GM12878 (cell line): ENCODE measurements around the gene ATF6. TPM values are rescaled to one million over a fixed set of nuclear protein-coding genes. Genes with fewer than 3 reads are reported as not detected.

Source experiments
- ATAC-seq: fragments of 200-7000 bp; cut with Tn5 transposase; 3 replicates; pipeline ENCODE4 v1.9.1; 2020; ENCODE audit warnings: mild to moderate bottlenecking, moderate library complexity
- BruUV-seq: library from RNA; stranded (reverse); fragments of 400-500 nt; replicated peaks from 2 replicates; lab custom pipeline; 2021; lab: Mats Ljungman, UMichigan
- CTCF ChIA-PET: fragments of 300-600 bp; sonication (Branson Sonifier 250); formaldehyde crosslinking; extraction: SDS; loops from one replicate; lab custom pipeline; 2021; ENCODE audit warnings: inconsistent platforms; lab: Yijun Ruan, JAX
- POLR2A ChIA-PET: fragments of 350-600 bp; formaldehyde crosslinking; extraction: SDS; loops from one replicate; lab custom pipeline; 2021; ENCODE audit warnings: inconsistent platforms; lab: Charles Lee
- RAD21 ChIA-PET: fragments of 300-600 bp; sonication (Branson Sonifier 250); formaldehyde crosslinking; loops from one replicate; lab custom pipeline; 2023; ENCODE audit warnings: antibody characterized with exemption; ENCODE audit not compliant: unreplicated experiment; lab: Charles Lee
- SMC1A ChIA-PET: fragments of 300-600 bp; sonication (Branson Sonifier 250); formaldehyde crosslinking; loops from one replicate; lab custom pipeline; 2023; ENCODE audit not compliant: unreplicated experiment, uncharacterized antibody; lab: Charles Lee
- DNase-seq: peaks from one replicate; pipeline ENCODE4 v3.0.0-alpha.2; 2011; ENCODE audit warnings: low read depth, low spot score
- FAIRE-seq: peaks from 3 replicates; lab custom pipeline; 2011; peaks lifted over from hg19 to GRCh38; lab: Jason Lieb, UNC
- H2AFZ ChIP-seq: 2 replicates; pipeline ENCODE4 v1.6.0; 2011; ENCODE audit warnings: low read depth, low read length, control low read depth; ENCODE audit not compliant: control insufficient read depth
- H3K27ac ChIP-seq: 2 replicates; pipeline ENCODE4 v1.5.1; 2011; ENCODE audit warnings: control low read depth; ENCODE audit not compliant: control insufficient read depth, insufficient read depth
- H3K27me3 ChIP-seq, 2 experiments: replicated peaks in 1 of 2; 2 replicates each; pipeline versions ENCODE4 v1.6.0 to v1.6.1; 2011; ENCODE audit warnings: low read length in 1 of 2; ENCODE audit not compliant: control insufficient read depth in 2 of 2, insufficient read depth in 2 of 2
- H3K36me3 ChIP-seq, 2 experiments: 2 replicates each; pipeline ENCODE4 v1.5.1; 2011; ENCODE audit warnings: low read length in 1 of 2; ENCODE audit not compliant: control insufficient read depth in 2 of 2, insufficient read depth in 2 of 2
- H3K4me1 ChIP-seq: 2 replicates; pipeline ENCODE4 v1.6.1; 2011; ENCODE audit warnings: mild to moderate bottlenecking, low read length, moderate library complexity, mixed read lengths; ENCODE audit not compliant: control insufficient read depth, insufficient read depth
- H3K4me2 ChIP-seq: 2 replicates; pipeline ENCODE4 v1.6.0; 2011; ENCODE audit warnings: control low read depth; ENCODE audit not compliant: control insufficient read depth, insufficient read depth
- H3K4me3 ChIP-seq: fragments of 200-600 bp; sonication (generic); 2 replicates; pipeline ENCODE4 v1.5.1; 2016
- H3K79me2 ChIP-seq: 2 replicates; pipeline ENCODE4 v1.6.0; 2011; ENCODE audit warnings: low read length; ENCODE audit not compliant: control insufficient read depth, insufficient read depth
- H3K9ac ChIP-seq: 2 replicates; pipeline ENCODE4 v1.8.0; 2011; ENCODE audit warnings: low read length, control low read depth, mixed read lengths; ENCODE audit not compliant: control insufficient read depth, insufficient read depth
- H3K9me3 ChIP-seq: replicated peaks from 3 replicates; pipeline ENCODE4 v1.5.1; 2011; ENCODE audit warnings: mild to moderate bottlenecking, low read length; ENCODE audit not compliant: control insufficient read depth, insufficient read depth
- H4K20me1 ChIP-seq: 2 replicates; pipeline ENCODE4 v1.6.0; 2011; ENCODE audit not compliant: control insufficient read depth, insufficient read depth
- EED ChIP-seq: sonication (generic); IDR thresholded peaks from 2 replicates; pipeline ENCODE4 v1.6.1; 2016; ENCODE audit warnings: antibody characterized with exemption, low read depth
- KLF5 ChIP-seq: fragments of 450-650 bp; IDR thresholded peaks from 2 replicates; pipeline ENCODE4 v1.6.1; 2014; ENCODE audit warnings: mild to moderate bottlenecking; ENCODE audit not compliant: partially characterized antibody
- MEF2A ChIP-seq: IDR thresholded peaks from 2 replicates; pipeline ENCODE4 v1.6.1; 2011; ENCODE audit warnings: low read depth, mild to moderate bottlenecking, low read length, moderate library complexity; ENCODE audit not compliant: insufficient read depth
- POLR2AphosphoS2 ChIP-seq: IDR thresholded peaks from 2 replicates; pipeline ENCODE4 v1.6.1; 2011; ENCODE audit warnings: low read depth, mild to moderate bottlenecking, low read length, improper control_type of control experiment, moderate library complexity
- SMC3 ChIP-seq: IDR thresholded peaks from 2 replicates; pipeline ENCODE4 v1.6.1; 2011; ENCODE audit warnings: low read length, improper control_type of control experiment, borderline replicate concordance
- SPI1 ChIP-seq: IDR thresholded peaks from 2 replicates; pipeline ENCODE4 v1.6.1; 2011; ENCODE audit warnings: low read depth, mild to moderate bottlenecking, low read length, moderate library complexity, borderline replicate concordance; ENCODE audit not compliant: insufficient read depth
- SREBF2 ChIP-seq: IDR thresholded peaks from 2 replicates; pipeline ENCODE4 v1.6.1; 2012; ENCODE audit warnings: mild to moderate bottlenecking, low read length
- ZBED1 ChIP-seq: IDR thresholded peaks from 2 replicates; pipeline ENCODE4 v1.6.1; 2016; ENCODE audit warnings: borderline replicate concordance
- ZNF274 ChIP-seq: IDR thresholded peaks from one replicate; pipeline ENCODE4 v1.8.0; 2011; ENCODE audit not compliant: insufficient read length, insufficient read depth
- WGBS: methylation state at CpG from one replicate; pipeline ENCODE4 v1.1.6; 2016; ENCODE audit warnings: low lambda C conversion rate; ENCODE audit not compliant: insufficient replicate concordance, insufficient coverage; ENCODE audit errors: missing lambda C conversion rate; 5-methylcytosine and 5-hydroxymethylcytosine counted together
- in situ Hi-C: fragments of 300-500 bp; cut with MboI; formaldehyde crosslinking; loops from 9 replicates; pipeline ENCODE4 v1.14.3; 2018; ENCODE audit warnings: mixed read lengths
- intact Hi-C: fragments of 100-400 bp; cut with micrococcal nuclease; formaldehyde crosslinking; loops from one replicate; pipeline ENCODE4 v1.14.2; 2022; ENCODE audit not compliant: unreplicated experiment
- polyA plus RNA-seq, 11 experiments: library from polyadenylated mRNA; depleted of rRNA in 4 of 11; unstranded in 6 of 11; stranded (reverse) in 5 of 11; fragments of >200 nt; fragmentation: Nextera tagmentation in 4 of 11; fragmentation: Illumina TruSeq in 1 of 11; extraction: Ambion mirVana in 4 of 11; extraction: Trizol in 1 of 11; gene quantifications; 1 replicate in 1 of 11; 2 replicates in 10 of 11; pipeline versions ENCODE4 v1.2.1 to v1.2.3, GENCODE V29; 2011 to 2016; ENCODE audit warnings: inconsistent platforms in 2 of 11, missing spikeins in 2 of 11, low read depth in 1 of 11
- total RNA-seq, 4 experiments: library from RNA; depleted of rRNA in 3 of 4; stranded (reverse); fragments of >200 nt in 3 of 4; fragmentation: Illumina TruSeq in 1 of 4; extraction: Trizol in 1 of 4; gene quantifications; 2 replicates each; pipeline versions ENCODE4 v1.2.1 to v1.2.3, GENCODE V29; 2013 to 2021
- TF ChIP-seq, protein P1 (sequence below): IDR thresholded peaks from 2 replicates; pipeline ENCODE4 v1.6.1; 2011; ENCODE audit warnings: borderline replicate concordance, low read depth, mild to moderate bottlenecking, moderate library complexity, low read length; ENCODE audit not compliant: insufficient read depth, poor library complexity, severe bottlenecking
- TF ChIP-seq, protein P2 (sequence below): fragments of 450-650 bp; IDR thresholded peaks from 2 replicates; pipeline ENCODE4 v1.6.1; 2017; ENCODE audit warnings: low read depth, mild to moderate bottlenecking, moderate library complexity
- TF ChIP-seq, protein P3 (sequence below): fragments of 450-650 bp; formaldehyde crosslinking; IDR thresholded peaks from 2 replicates; pipeline ENCODE4 v1.4.0; 2022; ENCODE audit warnings: mild to moderate bottlenecking, moderate library complexity

ATF6 gene
- total and polyA plus RNA-seq, 10 of the 15 experiments (the other 5 are each of a cell fraction or from before 2014, with no cell fraction given) = 7.8 to 24.3 (median 14.7) TPM

DNA sequence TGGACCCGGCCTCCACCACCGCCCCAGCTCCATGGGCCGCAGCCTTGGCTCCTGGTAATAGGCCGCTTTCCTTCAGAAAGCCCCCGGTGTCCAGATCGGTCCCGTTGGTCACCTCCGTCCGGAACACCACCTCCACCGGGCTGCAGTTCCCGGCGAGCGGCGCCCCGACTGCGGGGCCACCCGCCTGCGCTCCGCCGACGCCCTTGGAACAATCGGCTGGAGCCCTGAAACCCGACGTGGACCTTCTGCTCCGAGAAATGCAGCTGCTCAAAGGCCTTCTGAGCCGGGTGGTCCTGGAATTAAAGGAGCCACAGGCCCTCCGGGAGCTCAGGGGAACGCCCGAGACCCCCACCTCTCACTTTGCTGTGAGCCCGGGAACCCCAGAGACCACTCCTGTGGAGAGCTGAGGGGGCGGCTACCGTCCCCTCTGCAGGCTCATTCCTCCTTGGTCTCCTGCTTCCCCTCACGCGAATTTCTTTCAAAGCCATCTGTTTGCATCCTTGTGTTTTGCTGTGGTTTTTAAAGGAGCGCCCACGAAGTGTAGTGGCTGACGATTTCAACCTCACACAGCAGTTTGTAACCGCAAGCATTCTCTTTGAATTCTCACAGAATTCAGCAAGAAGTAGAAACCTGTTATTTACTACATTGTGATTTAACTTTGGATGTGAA lies 38.7 kb upstream of the ATF6 start (continued):
- TF ChIP-seq EED (peak; percentile 34; the same call in 1 of the 2 replicates), MEF2A (0 out of 2 replicates have a peak, but pooled peaks have one; percentile 4)

DNA sequence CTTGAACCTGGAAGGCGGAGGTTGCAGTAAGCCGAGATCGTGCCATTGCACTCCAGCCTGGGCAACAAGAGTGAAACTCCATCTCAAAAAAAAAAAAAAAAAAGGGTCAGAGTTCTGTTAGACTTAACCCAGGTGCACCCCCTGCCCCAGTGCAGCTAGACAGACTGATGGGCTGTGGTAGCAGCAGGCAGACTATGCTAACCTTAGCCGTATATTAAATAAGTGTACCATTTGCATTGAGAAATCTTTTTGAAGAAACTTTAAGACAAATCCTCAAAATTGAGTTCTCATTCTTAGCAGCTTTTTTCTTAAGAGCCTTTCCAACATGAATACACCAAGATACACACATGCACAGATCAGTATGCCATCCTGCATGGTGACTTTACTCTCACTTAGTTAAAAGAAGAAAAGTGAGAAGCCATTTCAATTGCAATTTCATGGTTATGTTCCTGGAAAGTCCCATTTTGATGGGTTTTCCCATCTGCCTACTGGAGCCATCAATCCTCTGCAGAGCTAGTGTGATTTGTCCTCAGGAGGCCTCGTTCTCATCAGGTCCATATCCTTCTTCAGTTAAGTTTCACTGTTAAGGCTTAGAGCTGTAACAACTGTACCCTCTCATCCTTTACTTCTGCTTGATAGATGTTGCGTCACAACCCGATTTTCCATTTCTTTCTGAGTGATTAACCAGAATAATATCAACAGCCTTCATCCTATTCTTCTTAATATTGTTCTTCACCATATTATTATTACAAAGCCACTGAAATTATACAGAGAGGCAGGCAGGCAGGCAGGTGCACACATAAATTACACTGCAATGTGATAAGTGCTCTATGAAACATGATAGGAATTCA lies 37.5 kb upstream of the ATF6 start:
- Histone ChIP-seq H3K36me3 (no peaks in the 10 kb centered on the region), H3K27me3 (no peaks in the 10 kb centered on the region), H4K20me1 (no peaks in the 10 kb centered on the region), H3K4me3 (0 out of 2 replicates have a peak overlapping the region, but pooled peaks have one; percentile 3), H3K4me2 (peak overlapping the region; percentile 57; the same call in 1 of the 2 replicates), H3K79me2 (peaks cover 12% of the 10 kb centered on the region), H3K4me1 (peaks cover 34% of the 10 kb centered on the region), H3K9ac (no peak overlapping the region), H2AFZ (no peak overlapping the region), H3K9me3 (no peaks in the 10 kb centered on the region), H3K27ac (peak overlapping the region; percentile 84)
- ChIA-PET SMC1A (interaction anchor here (0.9 to 6.4 kb wide), 6 partner anchors 9 to 24 kb away, joined by 3 to 84 read pairs (median 16); partner anchors contain the start of gene FCRLA), POLR2A (interaction anchor here (0.6 to 4.6 kb wide), 4 partner anchors 8 to 696 kb away, joined by 4 to 34 read pairs (median 10); partner anchors contain the start of gene FCRLA), RAD21 (interaction anchor here (0.9 to 6.1 kb wide), 3 partner anchors 10 to 21 kb away, joined by 4 to 85 read pairs (median 32); partner anchors contain the start of gene FCRLA), CTCF (interaction anchor here (1.2 to 16.4 kb wide), 4 partner anchors 11 to 241 kb away, joined by 3 to 262 read pairs (median 47); partner anchors contain the start of gene FCRLA)
- intact Hi-C loops = no loop called here
- DNase-seq (no peak), ATAC-seq (no peak), FAIRE-seq (no peak)
- no TSS peak for BruUV-seq
- WGBS = 60% methylated on average over 7 of the region's 7 CpGs
- in situ Hi-C loops = no loop called here
- no peak for TF ChIP-seq POLR2AphosphoS2
- no peak for TF ChIP-seq ZNF274
- TF ChIP-seq ZBED1 = no peak
- TF ChIP-seq, protein P1, sequence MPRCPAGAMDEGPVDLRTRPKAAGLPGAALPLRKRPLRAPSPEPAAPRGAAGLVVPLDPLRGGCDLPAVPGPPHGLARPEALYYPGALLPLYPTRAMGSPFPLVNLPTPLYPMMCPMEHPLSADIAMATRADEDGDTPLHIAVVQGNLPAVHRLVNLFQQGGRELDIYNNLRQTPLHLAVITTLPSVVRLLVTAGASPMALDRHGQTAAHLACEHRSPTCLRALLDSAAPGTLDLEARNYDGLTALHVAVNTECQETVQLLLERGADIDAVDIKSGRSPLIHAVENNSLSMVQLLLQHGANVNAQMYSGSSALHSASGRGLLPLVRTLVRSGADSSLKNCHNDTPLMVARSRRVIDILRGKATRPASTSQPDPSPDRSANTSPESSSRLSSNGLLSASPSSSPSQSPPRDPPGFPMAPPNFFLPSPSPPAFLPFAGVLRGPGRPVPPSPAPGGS = no peak
- TF ChIP-seq, protein P2, sequence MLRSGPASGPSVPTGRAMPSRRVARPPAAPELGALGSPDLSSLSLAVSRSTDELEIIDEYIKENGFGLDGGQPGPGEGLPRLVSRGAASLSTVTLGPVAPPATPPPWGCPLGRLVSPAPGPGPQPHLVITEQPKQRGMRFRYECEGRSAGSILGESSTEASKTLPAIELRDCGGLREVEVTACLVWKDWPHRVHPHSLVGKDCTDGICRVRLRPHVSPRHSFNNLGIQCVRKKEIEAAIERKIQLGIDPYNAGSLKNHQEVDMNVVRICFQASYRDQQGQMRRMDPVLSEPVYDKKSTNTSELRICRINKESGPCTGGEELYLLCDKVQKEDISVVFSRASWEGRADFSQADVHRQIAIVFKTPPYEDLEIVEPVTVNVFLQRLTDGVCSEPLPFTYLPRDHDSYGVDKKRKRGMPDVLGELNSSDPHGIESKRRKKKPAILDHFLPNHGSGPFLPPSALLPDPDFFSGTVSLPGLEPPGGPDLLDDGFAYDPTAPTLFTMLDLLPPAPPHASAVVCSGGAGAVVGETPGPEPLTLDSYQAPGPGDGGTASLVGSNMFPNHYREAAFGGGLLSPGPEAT = 0 out of 2 replicates have a peak, but pooled peaks have one; percentile 19
- no peak for TF ChIP-seq KLF5
- TF ChIP-seq SREBF2 = no peak
- TF ChIP-seq, protein P3, sequence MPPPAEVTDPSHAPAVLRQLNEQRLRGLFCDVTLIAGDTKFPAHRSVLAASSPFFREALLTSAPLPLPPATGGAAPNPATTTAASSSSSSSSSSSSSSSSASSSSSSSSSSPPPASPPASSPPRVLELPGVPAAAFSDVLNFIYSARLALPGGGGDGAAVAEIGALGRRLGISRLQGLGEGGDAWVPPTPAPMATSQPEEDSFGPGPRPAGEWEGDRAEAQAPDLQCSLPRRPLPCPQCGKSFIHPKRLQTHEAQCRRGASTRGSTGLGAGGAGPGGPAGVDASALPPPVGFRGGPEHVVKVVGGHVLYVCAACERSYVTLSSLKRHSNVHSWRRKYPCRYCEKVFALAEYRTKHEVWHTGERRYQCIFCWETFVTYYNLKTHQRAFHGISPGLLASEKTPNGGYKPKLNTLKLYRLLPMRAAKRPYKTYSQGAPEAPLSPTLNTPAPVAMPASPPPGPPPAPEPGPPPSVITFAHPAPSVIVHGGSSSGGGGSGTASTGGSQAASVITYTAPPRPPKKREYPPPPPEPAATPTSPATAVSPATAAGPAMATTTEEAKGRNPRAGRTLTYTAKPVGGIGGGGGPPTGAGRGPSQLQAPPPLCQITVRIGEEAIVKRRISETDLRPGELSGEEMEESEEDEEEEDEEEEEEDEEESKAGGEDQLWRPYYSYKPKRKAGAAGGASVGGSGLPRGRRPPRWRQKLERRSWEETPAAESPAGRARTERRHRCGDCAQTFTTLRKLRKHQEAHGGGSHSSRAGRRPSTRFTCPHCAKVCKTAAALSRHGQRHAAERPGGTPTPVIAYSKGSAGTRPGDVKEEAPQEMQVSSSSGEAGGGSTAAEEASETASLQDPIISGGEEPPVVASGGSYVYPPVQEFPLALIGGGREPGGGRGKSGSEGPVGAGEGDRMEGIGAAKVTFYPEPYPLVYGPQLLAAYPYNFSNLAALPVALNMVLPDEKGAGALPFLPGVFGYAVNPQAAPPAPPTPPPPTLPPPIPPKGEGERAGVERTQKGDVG (CRISPR knock-in tag) = no peak
- no peak for TF ChIP-seq SPI1
- no peak for TF ChIP-seq SMC3
